Dermis blood vessel endothelial cell (primary cell): ENCODE data around the gene SGIP1. TPM values are rescaled to one million over a fixed set of nuclear protein-coding genes. Genes with fewer than 3 reads are reported as not detected.
"Not testable (repeated sequence)": the region's sequence is repeated elsewhere in the genome, so short reads cannot be mapped to it uniquely, and the experiment has no call there.

ENCODE experiments used
- DNase-seq: peaks from one replicate; pipeline ENCODE4 v3.0.0; 2010
- total RNA-seq: library from RNA; depleted of rRNA; stranded (reverse); fragments of >200 nt; gene quantifications from 2 replicates; pipeline ENCODE4 v1.2.3, GENCODE V29; 2014

SGIP1 gene
- total RNA-seq, 1 donor from 2014 or later = 48.0 TPM

- DNase-seq = no peak
Measured at GRCh38 chr1:66773227-66773626, 239.3 kb downstream of the SGIP1 start.

- DNase-seq = no peak
Measured at GRCh38 chr1:66774438-66774837, 240.5 kb downstream of the SGIP1 start.

GRCh38 chr1:66775646-66776045, 241.7 kb downstream of the SGIP1 start:
- DNase-seq = no peak

- DNase-seq = no peak
Measured at GRCh38 chr1:66777831-66778230, 243.9 kb downstream of the SGIP1 start.

GRCh38 chr1:66778266-66778665, 244.3 kb downstream of the SGIP1 start:
- DNase-seq = no peak

GRCh38 chr1:66778969-66779368, 245.0 kb downstream of the SGIP1 start:
- DNase-seq = no peak

- no peak for DNase-seq
Measured at GRCh38 chr1:66779475-66780078, 245.6 kb downstream of the SGIP1 start.

GRCh38 chr1:66785800-66786199, 251.8 kb downstream of the SGIP1 start:
- DNase-seq = not testable (repeated sequence)

- no peak for DNase-seq
Measured at GRCh38 chr1:66787641-66788040, 253.7 kb downstream of the SGIP1 start.

GRCh38 chr1:66788231-66788939, 254.4 kb downstream of the SGIP1 start:
- no peak for DNase-seq

- no peak for DNase-seq
Measured at GRCh38 chr1:66791621-66792610, 258.0 kb downstream of the SGIP1 start.

- DNase-seq = not testable (repeated sequence)
Measured at GRCh38 chr1:66795839-66796238, 261.9 kb downstream of the SGIP1 start.

Other genes starting within 250 kb of the SGIP1 start
- gene DYNLT5, start 218.3 kb downstream of the SGIP1 start, total RNA-seq = 1.1 and 3.9 TPM in 2 replicates